GM10847 (cell line): ENCODE data around the gene LRRC40.

Experiments used
- POLR2A ChIP-seq: IDR thresholded peaks from 2 replicates; pipeline ENCODE4 v1.6.1; 2011; ENCODE audit not compliant: insufficient read length; ENCODE audit errors: extremely low read depth

Gene LRRC40

DNA sequence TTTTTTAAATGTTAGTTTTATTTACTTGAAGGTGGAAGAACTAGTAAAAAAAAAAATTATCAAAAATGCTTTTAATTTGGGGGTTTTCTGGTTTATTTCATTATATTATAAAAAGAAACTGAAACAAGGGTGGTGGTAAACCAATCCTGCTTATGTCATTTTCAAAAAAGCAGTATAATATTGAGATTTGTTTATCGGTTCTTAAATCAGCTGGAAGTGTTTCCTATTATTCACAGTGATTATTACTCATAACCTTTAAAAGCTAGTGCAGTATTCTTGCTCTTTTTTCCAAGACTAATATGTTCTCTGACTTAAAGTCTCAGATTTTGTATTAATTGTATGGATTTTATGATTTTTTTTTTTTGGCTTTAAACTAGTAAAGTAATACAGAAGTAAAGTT is 5.4 kb upstream of the LRRC40 start:
- TF ChIP-seq POLR2A: no peak

DNA sequence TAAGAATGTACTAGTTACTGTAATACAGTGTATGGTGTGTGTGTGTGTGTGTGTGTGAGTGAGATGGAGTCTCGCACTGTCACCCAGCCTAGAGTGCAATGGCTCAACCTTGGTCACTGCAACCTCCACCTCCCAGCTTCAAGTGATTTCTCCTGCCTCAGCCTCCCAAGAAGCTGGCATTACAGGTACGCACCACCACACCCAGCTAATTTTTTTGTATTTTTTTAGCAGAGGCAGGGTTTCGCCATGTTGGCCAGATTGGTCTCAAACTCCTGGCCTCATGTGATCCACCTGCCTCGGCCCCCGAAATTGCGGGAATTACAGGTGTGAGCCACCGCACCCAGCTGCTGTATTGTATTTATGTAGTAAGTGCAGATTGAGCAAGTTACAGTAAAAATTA is 2.9 kb upstream of the LRRC40 start:
- no peak for TF ChIP-seq POLR2A

DNA sequence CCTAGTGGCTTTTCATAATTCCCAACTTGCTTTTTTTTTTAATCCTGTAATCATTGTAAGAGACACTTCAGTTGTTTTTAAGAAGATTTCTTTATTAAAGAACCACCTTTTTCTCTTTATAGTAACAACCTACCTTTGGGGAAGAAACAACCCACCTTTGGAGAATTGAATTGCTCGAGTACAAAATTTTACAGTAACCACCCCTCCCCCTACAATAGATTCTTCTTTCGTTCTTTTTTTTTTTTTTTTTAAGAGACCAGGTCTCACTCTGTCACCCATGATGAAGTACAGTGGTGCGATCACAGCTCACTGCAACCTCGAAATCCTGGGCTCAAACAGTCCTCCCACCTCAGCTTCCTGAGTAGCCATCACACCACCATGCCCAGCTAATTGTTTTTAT is 2.1 kb upstream of the LRRC40 start:
- TF ChIP-seq POLR2A: no peak

DNA sequence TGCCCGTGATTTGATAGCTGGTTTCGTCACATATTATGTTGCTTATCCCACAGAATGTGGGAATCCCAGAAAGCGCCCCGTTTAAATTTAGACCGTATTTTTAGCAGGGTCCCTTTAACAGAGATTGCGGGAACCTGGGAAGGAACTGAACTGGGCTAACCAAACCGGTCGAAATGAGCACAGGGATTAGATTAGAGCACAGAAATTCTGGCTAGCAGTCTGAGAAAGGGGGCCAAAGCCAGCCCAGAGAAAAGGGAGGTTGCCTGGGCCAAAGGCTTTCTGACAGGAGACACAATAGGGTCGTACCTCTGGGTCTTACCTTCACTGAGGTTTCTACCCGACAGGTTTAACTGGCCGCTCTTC is 327 bp downstream of the LRRC40 start:
- no peak for TF ChIP-seq POLR2A

DNA sequence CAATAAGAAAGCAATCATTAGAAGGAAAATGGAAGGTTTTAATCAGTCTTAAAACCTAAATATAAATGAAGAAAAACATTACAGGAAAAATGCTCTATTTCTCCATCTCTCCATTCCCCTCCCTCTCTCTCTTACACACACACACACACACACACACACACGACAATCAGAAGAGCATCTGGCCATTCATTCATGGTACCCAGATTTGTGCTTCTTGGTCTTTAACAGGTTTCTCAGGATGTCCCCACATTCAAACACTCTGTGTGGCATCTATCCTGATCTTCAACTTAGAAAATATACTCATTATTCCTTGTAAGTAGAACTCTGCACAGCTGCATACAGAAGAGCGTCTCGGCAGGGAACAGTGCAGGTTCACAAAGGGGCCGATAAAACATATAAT is 779 bp downstream of the LRRC40 start:
- TF ChIP-seq POLR2A: no peak

DNA sequence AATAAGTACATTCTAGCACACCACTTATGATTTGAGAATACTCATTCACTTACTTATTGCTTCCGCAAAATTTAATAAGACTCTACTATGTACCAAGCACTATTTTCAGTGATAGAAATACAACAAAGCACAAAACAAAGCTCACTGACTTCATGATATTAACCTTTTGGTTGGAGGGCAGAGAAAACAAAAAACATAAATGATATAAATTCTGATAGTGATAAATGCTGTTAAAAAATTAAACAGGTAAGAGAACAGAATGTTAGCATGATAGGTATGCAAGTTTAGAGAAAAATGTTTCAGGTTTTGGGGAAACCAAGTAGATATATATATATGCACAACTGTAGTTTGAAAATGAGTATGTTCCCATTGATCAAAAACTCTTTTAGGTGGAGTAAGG is 1.2 kb downstream of the LRRC40 start:
- no peak for TF ChIP-seq POLR2A

DNA sequence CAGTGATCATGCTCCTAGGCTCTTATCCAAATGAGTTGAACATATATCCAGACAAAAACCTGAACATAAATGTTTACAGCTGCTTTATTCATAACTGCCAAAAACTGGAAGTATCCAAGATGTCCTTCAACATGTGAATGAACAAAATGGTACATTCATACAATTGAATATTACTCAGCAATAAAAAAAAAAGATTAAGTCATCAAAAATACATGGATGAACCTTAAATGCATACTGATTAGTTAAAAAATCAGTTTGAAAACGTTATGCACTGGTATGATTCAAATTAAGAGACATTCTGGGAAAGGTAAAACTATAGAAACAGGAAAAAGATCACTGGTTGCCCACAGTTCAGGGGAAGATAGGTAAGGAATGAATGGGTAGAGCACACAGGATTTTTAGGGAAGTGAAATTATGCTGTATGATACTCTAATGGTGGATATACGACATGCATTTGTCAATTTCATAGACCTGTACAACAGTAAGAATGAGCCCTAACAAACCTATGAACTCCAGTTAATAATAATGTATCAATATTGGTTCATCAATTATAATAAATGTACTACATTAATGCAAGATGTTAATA is 3.1 kb downstream of the LRRC40 start:
- TF ChIP-seq POLR2A: no peak

DNA sequence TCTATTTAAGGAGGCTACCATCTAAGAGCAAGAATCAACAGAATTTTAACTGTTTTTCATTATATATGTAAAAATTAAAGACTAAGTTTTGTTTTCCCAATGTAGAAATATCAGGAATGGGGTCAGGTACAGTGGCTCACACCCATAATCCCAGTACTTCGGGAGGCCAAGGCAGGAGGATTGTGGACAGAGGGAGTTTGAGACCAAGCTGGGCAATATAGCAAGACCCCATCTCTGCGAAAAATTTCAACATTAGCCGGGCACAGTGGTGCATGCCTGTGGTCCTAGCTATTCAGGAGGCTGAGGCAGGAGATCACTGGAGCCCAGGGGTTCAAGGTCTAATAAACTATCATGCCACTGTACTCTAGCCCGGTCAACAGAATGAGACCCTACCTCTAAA is 5.3 kb downstream of the LRRC40 start:
- TF ChIP-seq POLR2A: no peak

DNA sequence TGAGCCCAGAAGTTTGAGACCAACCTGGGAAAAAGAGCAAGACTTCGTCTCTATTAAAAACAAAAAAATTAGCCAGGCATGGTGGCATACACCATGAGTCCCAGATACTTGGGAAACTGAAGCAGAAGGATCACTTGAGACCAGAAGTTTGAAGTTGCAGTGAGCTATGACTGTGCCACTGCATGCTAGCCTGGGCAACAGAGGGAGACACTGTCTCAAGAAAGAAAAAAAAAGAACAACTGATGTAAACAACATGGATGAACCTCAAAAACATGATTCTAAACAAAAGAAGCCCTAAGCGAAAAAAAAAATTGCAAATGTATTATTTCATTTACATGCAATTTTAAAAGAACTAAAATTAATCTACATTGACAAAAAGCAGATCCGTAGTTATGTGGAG is 9.0 kb downstream of the LRRC40 start:
- TF ChIP-seq POLR2A: no peak

DNA sequence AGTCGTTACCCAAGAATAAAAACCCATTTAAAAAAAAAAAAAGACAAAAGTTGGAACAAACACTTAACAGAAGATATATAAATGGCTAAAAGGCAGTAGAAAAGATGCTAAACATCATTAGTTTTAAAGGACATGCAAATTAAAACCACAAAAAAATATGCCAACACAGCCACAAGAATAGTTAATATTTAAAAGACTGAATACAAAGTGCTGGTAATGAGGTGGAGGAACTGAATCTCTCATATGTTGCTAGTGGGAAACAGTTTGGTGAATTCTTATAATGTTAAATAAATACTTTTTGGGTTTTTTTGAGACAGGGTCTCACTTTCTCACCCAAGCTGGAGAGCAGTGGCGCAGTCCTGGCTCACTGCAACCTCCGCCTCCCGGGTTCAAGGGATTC is 10.0 kb downstream of the LRRC40 start:
- TF ChIP-seq POLR2A: no peak

DNA sequence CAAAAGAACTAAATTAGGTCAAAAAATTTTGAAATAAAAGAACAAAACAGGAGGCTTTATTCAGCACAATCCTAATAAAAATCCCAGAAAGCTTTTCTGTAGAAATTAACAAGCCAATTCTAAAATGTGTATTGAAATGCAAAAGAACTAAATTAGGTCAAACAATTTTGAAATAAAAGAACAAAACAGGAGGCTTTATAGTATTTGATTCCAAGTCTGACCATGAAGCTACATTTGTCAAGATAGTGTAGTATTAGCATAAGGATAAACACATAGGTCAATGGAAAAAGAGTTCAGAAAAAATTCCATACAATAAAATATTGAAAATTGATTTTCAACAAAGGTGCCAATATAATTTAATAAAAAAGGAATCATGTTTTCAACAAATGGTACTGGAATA is 10.8 kb downstream of the LRRC40 start:
- no peak for TF ChIP-seq POLR2A

DNA sequence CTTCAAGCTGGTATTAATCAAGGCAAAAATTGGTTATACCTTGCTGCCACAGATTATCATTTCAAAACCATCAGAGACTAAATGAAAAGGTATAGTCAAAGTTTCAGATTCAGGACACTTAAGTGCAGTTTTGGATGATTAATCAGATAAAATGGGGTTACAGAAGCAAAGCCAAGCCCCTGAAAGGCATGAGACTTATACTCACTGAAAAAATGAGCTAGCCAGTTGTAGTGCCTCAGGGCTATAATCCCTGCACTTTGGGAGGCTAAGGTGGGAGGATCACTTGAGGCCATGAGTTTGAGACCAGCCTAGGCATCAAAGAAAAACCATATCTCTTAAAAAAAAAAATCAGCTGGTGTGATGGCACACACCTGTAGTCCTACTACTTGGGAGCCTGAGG is 15.2 kb downstream of the LRRC40 start:
- TF ChIP-seq POLR2A: no peak

DNA sequence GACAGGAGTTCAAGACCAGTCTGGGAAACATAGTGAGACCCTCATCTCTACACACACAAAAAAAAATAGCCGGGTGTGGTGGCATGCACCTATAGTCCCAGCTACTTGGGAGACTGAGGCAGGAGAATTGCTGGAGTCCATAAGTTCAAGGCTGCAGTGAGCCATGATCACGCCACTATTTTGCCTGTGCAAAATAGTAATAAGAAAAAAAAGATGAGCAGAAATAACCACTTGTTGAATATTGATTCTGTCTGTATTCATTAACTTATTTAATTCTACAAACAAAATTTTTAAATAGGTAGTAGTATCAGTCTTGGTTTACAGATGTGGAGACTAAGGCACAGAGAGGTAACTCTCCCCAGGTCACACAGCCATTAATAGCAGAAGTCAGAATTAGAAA is 16.9 kb downstream of the LRRC40 start:
- no peak for TF ChIP-seq POLR2A

DNA sequence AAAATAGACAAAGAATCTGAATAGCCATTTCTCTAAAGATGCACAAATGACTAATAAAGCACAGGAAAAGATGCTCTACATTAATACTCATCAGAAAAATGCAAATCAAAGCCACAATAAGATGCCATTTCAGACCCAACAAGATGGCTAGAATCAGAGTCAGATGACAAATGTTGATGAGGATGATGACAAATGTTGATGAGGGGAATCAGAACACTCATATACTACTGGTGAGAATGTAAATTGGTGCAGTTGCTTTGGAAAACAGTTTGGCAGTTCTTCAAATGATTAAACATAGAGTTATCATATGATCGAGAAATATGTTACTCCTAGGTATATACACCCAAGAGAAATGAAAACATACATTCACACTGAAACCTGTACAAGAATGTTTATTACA is 33.9 kb downstream of the LRRC40 start:
- TF ChIP-seq POLR2A: no peak

DNA sequence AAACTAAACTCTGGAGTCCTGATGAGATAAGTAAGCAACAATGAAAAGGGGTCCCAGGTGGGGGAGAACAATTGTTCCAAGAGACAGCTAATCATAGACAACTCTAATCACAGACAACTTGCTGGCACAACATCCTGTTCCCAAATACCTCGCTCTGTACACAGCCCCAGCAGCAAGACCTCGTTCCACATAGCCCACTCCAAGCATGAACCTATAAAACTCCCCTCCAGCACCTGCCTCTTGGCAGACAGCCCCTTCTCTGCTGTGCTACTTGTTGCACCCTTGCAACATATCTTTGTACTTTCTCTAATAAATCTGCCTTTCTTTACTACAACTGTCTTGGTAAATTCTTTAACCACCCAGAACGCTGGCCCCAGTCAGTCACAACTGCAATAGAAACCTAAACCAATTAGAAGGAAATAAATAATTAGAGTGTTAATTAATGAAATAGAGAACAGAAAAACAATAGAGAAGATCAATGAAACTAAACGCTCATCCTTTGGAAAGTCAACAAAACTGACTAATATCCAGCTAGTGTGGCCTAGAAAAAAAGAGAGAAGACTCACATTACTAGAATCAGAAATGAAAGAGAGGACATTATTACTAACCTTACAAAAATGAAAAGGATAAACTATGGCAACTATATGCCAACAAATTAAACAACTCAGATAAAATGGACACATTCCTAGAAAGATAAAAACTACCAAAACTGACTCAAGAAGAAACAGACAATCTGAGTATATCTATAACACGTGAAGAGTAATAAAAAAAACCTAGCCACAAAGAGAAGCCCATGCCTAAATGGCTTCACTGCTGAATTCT is 36.1 kb downstream of the LRRC40 start:
- no peak for TF ChIP-seq POLR2A

DNA sequence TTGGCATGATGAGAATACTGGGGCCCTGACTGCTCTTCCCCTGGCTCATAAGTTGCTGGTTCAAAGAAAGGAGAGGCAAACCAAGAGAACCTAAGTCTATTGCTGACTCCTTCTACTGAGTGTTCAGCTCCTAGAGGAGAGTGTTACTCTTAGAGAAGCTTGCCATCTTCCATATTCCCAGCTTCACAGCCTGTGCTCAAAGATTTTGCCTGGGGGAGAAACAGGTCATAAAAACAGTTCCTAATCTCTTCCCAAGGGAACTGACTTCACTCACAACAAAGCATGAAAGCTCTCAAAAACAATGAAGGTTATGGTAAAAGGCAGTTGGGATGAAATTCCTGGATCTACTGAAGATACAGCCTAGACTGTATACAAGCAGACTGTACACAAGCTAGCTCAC is 37.1 kb downstream of the LRRC40 start:
- no peak for TF ChIP-seq POLR2A

DNA sequence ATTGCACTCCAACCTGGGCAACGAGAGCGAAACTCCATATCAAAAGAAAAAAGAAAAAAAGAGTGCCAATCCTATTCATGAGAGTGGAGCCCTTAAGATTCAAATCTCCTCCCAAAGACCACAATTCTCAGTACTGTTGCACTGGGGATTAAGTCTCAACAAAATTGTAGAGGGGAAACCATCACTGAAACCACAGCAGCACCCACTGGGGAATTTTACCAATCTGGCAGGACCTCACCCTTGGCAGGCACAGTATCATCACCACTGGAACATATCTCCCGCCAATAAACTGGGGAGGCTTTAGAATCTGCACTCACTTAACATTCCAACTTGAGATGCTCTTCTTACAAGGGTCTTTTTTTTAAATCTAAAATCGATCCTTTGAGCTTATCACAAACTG is 41.0 kb downstream of the LRRC40 start:
- no peak for TF ChIP-seq POLR2A

DNA sequence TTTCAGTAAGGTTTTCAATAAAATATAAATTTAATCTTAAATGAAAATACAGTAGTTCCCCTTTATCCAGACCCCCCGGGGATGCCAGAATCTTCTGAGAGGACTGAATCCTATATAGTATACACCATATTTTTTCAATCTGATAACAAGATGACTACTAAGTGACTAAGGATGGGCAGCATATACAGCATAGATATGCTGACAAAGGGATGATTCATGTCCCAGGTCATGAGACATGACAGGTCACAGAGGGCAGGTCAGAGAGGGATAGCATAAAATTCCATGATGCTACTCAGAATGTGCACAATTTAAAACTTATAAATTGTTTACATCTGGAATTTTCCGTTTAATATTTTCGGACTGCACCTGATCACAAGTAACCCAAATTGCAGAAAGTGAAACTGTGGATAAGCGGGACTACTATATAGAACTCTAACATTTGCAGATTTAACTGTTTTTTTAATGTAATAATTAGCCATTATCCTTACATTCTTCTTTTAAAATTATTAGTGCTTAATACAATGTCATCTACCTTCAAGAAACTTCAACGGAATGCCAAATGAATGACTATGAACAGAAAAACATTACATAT is 48.8 kb downstream of the LRRC40 start:
- no peak for TF ChIP-seq POLR2A

DNA sequence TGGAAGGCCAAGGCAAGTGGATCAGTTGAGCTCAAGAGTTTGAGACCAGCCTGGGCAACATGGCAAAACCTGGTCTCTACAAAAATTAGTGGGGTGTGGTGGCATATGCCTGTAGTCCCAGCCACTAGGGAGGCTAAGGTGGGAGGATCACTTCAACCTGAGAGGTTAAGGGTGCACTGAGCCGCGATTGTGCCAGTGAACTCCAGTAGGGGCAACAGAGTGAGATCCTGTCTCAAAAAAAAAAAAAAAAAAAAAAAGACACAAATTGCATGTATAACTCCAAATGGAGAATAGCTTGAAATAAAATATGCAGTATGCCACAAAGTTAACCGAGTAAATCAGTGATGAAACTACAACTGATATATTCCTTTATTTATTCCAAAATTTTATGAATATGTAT is 51.6 kb downstream of the LRRC40 start:
- TF ChIP-seq POLR2A: no peak
